Activated CD8-positive, alpha-beta T cell treated with anti-CD3 and anti-CD28 coated beads for 36 hours (primary cell): Measurements from ENCODE around the gene CYP26B1. TPM values are rescaled to one million over a fixed set of nuclear protein-coding genes. Genes with fewer than 3 reads are reported as not detected.

Source experiments
- ATAC-seq: fragments of 200-7000 bp; cut with Tn5 transposase; one replicate; pipeline ENCODE4 v1.10.0; 2021; ENCODE audit warnings: mild to moderate bottlenecking, moderate library complexity
- CTCF ChIA-PET: fragments of 350-600 bp; sonication (Branson Sonifier 250); formaldehyde crosslinking; loops from one replicate; lab custom pipeline; 2021; ENCODE audit warnings: antibody characterized with exemption; lab: Charles Lee
- POLR2A ChIA-PET: fragments of 350-600 bp; sonication (Branson Sonifier 250); formaldehyde crosslinking; loops from one replicate; lab custom pipeline; 2021; ENCODE audit warnings: antibody characterized with exemption; lab: Charles Lee
- DNase-seq: peaks from one replicate; pipeline ENCODE4 v3.0.0-alpha.2; 2020
- H3K27ac Mint-ChIP-seq: one replicate; pipeline ENCODE4 v1.8.0; 2021; ENCODE audit warnings: mild to moderate bottlenecking, mixed read lengths
- H3K27me3 Mint-ChIP-seq: one replicate; pipeline ENCODE4 v1.8.0; 2021; ENCODE audit warnings: mixed read lengths
- H3K36me3 Mint-ChIP-seq: one replicate; pipeline ENCODE4 v1.8.0; 2021; ENCODE audit warnings: low read depth, mixed read lengths
- H3K4me1 Mint-ChIP-seq: one replicate; pipeline ENCODE4 v1.8.0; 2021; ENCODE audit warnings: low read depth, mixed read lengths
- H3K4me3 Mint-ChIP-seq: one replicate; pipeline ENCODE4 v1.8.0; 2021; ENCODE audit warnings: mild to moderate bottlenecking, moderate library complexity, mixed read lengths
- H3K9me3 Mint-ChIP-seq: one replicate; pipeline ENCODE4 v1.8.0; 2021; ENCODE audit warnings: mixed read lengths
- CTCF ChIP-seq: fragments of 200-600 bp; IDR thresholded peaks from one replicate; pipeline ENCODE4 v1.8.0; 2022; ENCODE audit warnings: antibody characterized with exemption, mild to moderate bottlenecking
- intact Hi-C: fragments of 100-400 bp; cut with micrococcal nuclease; formaldehyde crosslinking; loops from one replicate; pipeline ENCODE4 v1.10.0; 2022
- total RNA-seq, 2 experiments: library from RNA; stranded (reverse); gene quantifications; one replicate each; pipeline ENCODE4 v1.2.3, GENCODE V29; 2021

Gene CYP26B1
- total RNA-seq, 2 experiments from 2014 or later = not detected

GRCh38 chr2:72153026-72153791, 5.5 kb upstream of the CYP26B1 start:
- POLR2A ChIA-PET = no interaction called here
- peaks cover 38% of the 10 kb centered on the region for H3K27me3 Mint-ChIP-seq
- no peak for DNase-seq

DNA sequence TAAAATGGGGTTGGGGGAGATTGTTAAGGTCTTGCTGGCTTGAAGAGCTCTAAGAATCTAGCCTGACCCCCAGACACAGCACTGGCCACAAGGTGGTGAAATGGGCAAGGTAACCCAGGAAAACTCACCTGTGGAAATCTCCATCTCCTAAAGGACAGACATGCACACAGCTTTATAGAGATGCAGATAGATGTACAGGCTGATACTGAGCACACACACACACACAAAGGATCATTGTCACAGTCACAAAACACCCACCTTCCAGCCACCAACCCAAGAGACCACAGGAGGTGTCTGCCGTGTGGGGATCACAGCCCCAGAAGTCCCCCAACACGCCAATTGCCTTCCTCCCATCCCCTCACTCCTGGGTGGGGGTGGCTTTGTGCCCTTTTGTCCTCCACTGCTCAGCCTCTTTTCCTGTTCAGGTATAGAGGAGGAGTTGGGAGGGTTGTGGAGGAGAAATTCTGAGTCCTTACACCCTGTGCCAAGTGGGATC, 3.2 kb upstream of the CYP26B1 start:
- ChIA-PET CTCF (interaction anchor here (1.0 to 4.4 kb wide), 18 partner anchors 13 to 709 kb away, joined by 3 to 55 read pairs (median 5); no protein-coding TSS in a partner anchor), POLR2A (no interaction called here)
- DNase-seq (no peak), ATAC-seq (no peak)
- Mint-ChIP-seq H3K36me3 (no peaks in the 10 kb centered on the region), H3K4me3 (no peak overlapping the region), H3K9me3 (no peaks in the 10 kb centered on the region), H3K4me1 (peaks cover 29% of the 10 kb centered on the region), H3K27me3 (peaks cover 51% of the 10 kb centered on the region), H3K27ac (no peak overlapping the region)
- peak; percentile 3 for TF ChIP-seq CTCF
- intact Hi-C loops = loop anchor here (1.0 to 5.0 kb wide), 3 partner anchors 227 to 604 kb away; no protein-coding TSS in a partner anchor

More at GRCh38 chr2:72153026-72153791, 5.5 kb upstream of the CYP26B1 start:
- no peaks in the 10 kb centered on the region for H3K9me3 Mint-ChIP-seq
- peaks cover 16% of the 10 kb centered on the region for H3K4me1 Mint-ChIP-seq
- H3K4me3 Mint-ChIP-seq = no peak overlapping the region
- TF ChIP-seq CTCF = no peak
- no peak overlapping the region for H3K27ac Mint-ChIP-seq
- CTCF ChIA-PET = interaction anchor here (1.1 to 4.4 kb wide), 2 partner anchors 16 to 230 kb away, joined by 3 to 55 read pairs; no protein-coding TSS in a partner anchor
- ATAC-seq = no peak
- intact Hi-C loops = loop anchor here (5.0 kb wide), 2 partner anchors 424 to 606 kb away; no protein-coding TSS in a partner anchor
- H3K36me3 Mint-ChIP-seq = no peaks in the 10 kb centered on the region

- Mint-ChIP-seq H3K9me3 (no peaks in the 10 kb centered on the region), H3K4me1 (peaks cover 32% of the 10 kb centered on the region), H3K36me3 (no peaks in the 10 kb centered on the region), H3K27ac (no peak overlapping the region), H3K4me3 (peak overlapping the region; percentile 53), H3K27me3 (peaks cover 56% of the 10 kb centered on the region)
- ChIA-PET CTCF (interaction anchor here (0.6 to 4.4 kb wide), 23 partner anchors 13 to 710 kb away, joined by 3 to 55 read pairs (median 4); no protein-coding TSS in a partner anchor), POLR2A (no interaction called here)
- TF ChIP-seq CTCF = peak; percentile 80
- DNase-seq = peak; percentile 74
- peak; percentile 86 for ATAC-seq
- intact Hi-C loops = loop anchor here (1.0 to 5.0 kb wide), 3 partner anchors 226 to 603 kb away; no protein-coding TSS in a partner anchor
These were observed 2.6 kb upstream of the CYP26B1 start for GRCh38 chr2:72150157-72150860.

DNA sequence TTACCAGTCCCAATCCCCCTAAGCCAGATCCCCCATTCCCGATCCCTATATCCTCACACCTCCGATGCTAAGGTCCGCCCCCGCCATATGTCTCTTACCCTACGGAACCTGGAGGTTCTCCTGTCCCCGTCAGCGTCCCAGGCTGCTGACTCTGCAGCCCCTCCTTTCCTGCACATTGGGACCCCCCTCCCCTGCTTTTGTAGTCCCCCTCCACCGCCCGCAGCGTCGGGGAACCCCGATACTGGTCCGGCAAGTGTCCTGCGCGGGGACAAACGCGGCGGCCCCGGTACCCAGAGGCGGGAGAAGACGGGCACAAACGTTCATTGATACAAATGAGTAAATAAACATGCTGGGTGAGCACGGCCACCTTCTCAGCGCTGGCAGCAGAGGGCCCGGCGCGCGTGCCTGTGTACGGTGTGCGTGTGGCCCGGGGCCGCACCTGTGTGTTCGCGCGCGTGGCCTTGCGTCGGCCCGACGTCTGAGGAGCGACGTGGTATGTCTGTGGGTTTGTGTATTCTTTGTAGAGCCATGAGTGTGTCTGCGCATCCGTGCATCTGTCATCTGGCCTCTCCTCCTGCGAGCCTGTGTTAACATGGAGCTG, 2.0 kb upstream of the CYP26B1 start:
- Mint-ChIP-seq H3K27me3 (peaks cover 56% of the 10 kb centered on the region), H3K9me3 (no peaks in the 10 kb centered on the region), H3K4me1 (peaks cover 34% of the 10 kb centered on the region), H3K4me3 (peak overlapping the region; percentile 53), H3K36me3 (no peaks in the 10 kb centered on the region), H3K27ac (no peak overlapping the region)
- peak; percentile 22 for ATAC-seq
- DNase-seq = no peak
- intact Hi-C loops = loop anchor here (1.0 to 5.0 kb wide), 3 partner anchors 225 to 602 kb away; no protein-coding TSS in a partner anchor
- ChIA-PET CTCF (interaction anchor here (0.6 to 4.4 kb wide), 23 partner anchors 12 to 710 kb away, joined by 3 to 55 read pairs (median 4); no protein-coding TSS in a partner anchor), POLR2A (no interaction called here)
- TF ChIP-seq CTCF = no peak
